22Rv1 (cell line): ENCODE data around the gene IQCK.

Experiments
- CTCF ChIP-seq: fragments of 450-650 bp; IDR thresholded peaks from 2 replicates; pipeline ENCODE4 v1.5.1; 2017; ENCODE audit warnings: mild to moderate bottlenecking
- ZFX ChIP-seq: fragments of 450-650 bp; IDR thresholded peaks from 2 replicates; pipeline ENCODE4 v1.6.1; 2017; ENCODE audit warnings: antibody characterized with exemption, borderline replicate concordance

GRCh38 chr16:19681637-19682036, 36.4 kb upstream of the IQCK start:
- TF ChIP-seq CTCF: no peak
- TF ChIP-seq ZFX: no peak
